IMR-90 (cell line): ENCODE results near the gene TNF. TPM values are rescaled to one million over a fixed set of nuclear protein-coding genes. Genes with fewer than 3 reads are reported as not detected.

ENCODE experiments used
- ATAC-seq: fragments of 200-7000 bp; cut with Tn5 transposase; 2 replicates; pipeline ENCODE4 v1.9.1; 2020; ENCODE audit warnings: low read depth, mild to moderate bottlenecking, moderate library complexity
- BruUV-seq: library from RNA; stranded (reverse); fragments of 400-500 nt; replicated peaks from 2 replicates; lab custom pipeline; 2021; lab: Mats Ljungman, UMichigan
- CTCF ChIA-PET: fragments of 300-600 bp; formaldehyde crosslinking; extraction: SDS; loops from one replicate; lab custom pipeline; 2021; ENCODE audit warnings: antibody characterized with exemption; lab: Yijun Ruan, JAX
- POLR2A ChIA-PET: fragments of 300-600 bp; sonication (Branson Sonifier 250); formaldehyde crosslinking; loops from one replicate; lab custom pipeline; 2022; ENCODE audit warnings: antibody characterized with exemption; ENCODE audit not compliant: unreplicated experiment; lab: Charles Lee
- DNase-seq: peaks from one replicate; pipeline ENCODE4 v3.0.0; 2013
- H2AFZ ChIP-seq: replicated peaks from 2 replicates; pipeline ENCODE3; 2013; ENCODE audit warnings: low read length, mild to moderate bottlenecking; ENCODE audit not compliant: poor library complexity
- H2AK5ac ChIP-seq: 2 replicates; pipeline ENCODE4 v1.6.1; 2013; ENCODE audit warnings: low read depth, low read length, inconsistent platforms
- H2AK9ac ChIP-seq: replicated peaks from 2 replicates; pipeline ENCODE3; 2013; ENCODE audit warnings: mild to moderate bottlenecking, low read depth, low read length, moderate library complexity; ENCODE audit not compliant: poor library complexity
- H2BK120ac ChIP-seq: 2 replicates; pipeline ENCODE4 v1.6.1; 2013; ENCODE audit warnings: low read depth, low read length, inconsistent platforms
- H2BK15ac ChIP-seq: 3 replicates; pipeline ENCODE4 v1.6.1; 2013; ENCODE audit warnings: low read depth, low read length, inconsistent platforms
- H2BK20ac ChIP-seq: 2 replicates; pipeline ENCODE4 v1.6.1; 2013; ENCODE audit warnings: low read depth, mild to moderate bottlenecking, inconsistent platforms, low read length, moderate library complexity
- H2BK5ac ChIP-seq: 2 replicates; pipeline ENCODE4 v1.6.1; 2013; ENCODE audit warnings: mild to moderate bottlenecking, low read depth, low read length, inconsistent platforms; ENCODE audit not compliant: poor library complexity, severe bottlenecking
- H3K14ac ChIP-seq: replicated peaks from 2 replicates; pipeline ENCODE4 v1.6.1; 2013; ENCODE audit warnings: low read depth, low read length, inconsistent platforms
- H3K18ac ChIP-seq: 2 replicates; pipeline ENCODE4 v1.6.1; 2013; ENCODE audit warnings: low read depth, low read length, control low read depth
- H3K23ac ChIP-seq: 2 replicates; pipeline ENCODE4 v1.6.1; 2013; ENCODE audit warnings: low read depth, low read length, inconsistent platforms
- H3K27ac ChIP-seq: 2 replicates; pipeline ENCODE4 v1.5.1; 2013; ENCODE audit warnings: mild to moderate bottlenecking, control low read depth, low read length; ENCODE audit not compliant: insufficient read depth
- H3K27me3 ChIP-seq: 2 replicates; pipeline ENCODE4 v1.6.1; 2013; ENCODE audit warnings: low read length; ENCODE audit not compliant: control insufficient read depth, insufficient read depth
- H3K36me3 ChIP-seq: 2 replicates; pipeline ENCODE4 v1.6.1; 2013; ENCODE audit warnings: low read length, mixed read lengths; ENCODE audit not compliant: control insufficient read depth, insufficient read depth
- H3K4ac ChIP-seq: 2 replicates; pipeline ENCODE4 v1.6.1; 2013; ENCODE audit warnings: low read depth, low read length, inconsistent platforms
- H3K4me1 ChIP-seq: 2 replicates; pipeline ENCODE4 v1.6.1; 2013; ENCODE audit warnings: low read length, mixed read lengths; ENCODE audit not compliant: control insufficient read depth, insufficient read depth
- H3K4me2 ChIP-seq: 2 replicates; pipeline ENCODE4 v1.6.1; 2013; ENCODE audit warnings: low read depth, mild to moderate bottlenecking, control low read depth, low read length, moderate library complexity
- H3K4me3 ChIP-seq: 2 replicates; pipeline ENCODE4 v1.5.1; 2013; ENCODE audit warnings: low read depth, mild to moderate bottlenecking, control low read depth, low read length, moderate library complexity; ENCODE audit not compliant: insufficient read depth
- H3K56ac ChIP-seq: 2 replicates; pipeline ENCODE4 v1.6.1; 2013; ENCODE audit warnings: low read length, inconsistent platforms; ENCODE audit not compliant: insufficient read depth; ENCODE audit errors: extremely low read depth
- H3K79me1 ChIP-seq, 2 experiments: 2 replicates each; pipeline ENCODE4 v1.6.1; 2013; ENCODE audit warnings: low read length in 2 of 2, inconsistent platforms in 1 of 2, low read depth in 1 of 2
- H3K9ac ChIP-seq: 2 replicates; pipeline ENCODE4 v1.6.1; 2013; ENCODE audit warnings: low read depth, low read length, control low read depth
- H3K9me1 ChIP-seq: 2 replicates; pipeline ENCODE4 v1.6.1; 2013; ENCODE audit warnings: low read length, inconsistent platforms; ENCODE audit not compliant: insufficient read depth
- H3K9me3 ChIP-seq: 2 replicates; pipeline ENCODE4 v1.6.1; 2013; ENCODE audit warnings: low read length; ENCODE audit not compliant: control insufficient read depth, insufficient read depth
- H4K20me1 ChIP-seq: 2 replicates; pipeline ENCODE4 v1.6.1; 2013; ENCODE audit warnings: low read length, inconsistent platforms; ENCODE audit not compliant: insufficient read depth
- H4K5ac ChIP-seq: 2 replicates; pipeline ENCODE4 v1.6.1; 2013; ENCODE audit warnings: mild to moderate bottlenecking, low read depth, low read length, control low read depth
- H4K8ac ChIP-seq, 2 experiments: 2 replicates each; pipeline ENCODE4 v1.6.1; 2013; ENCODE audit warnings: low read depth in 2 of 2, low read length in 2 of 2, control low read depth in 1 of 2, inconsistent platforms in 1 of 2
- H4K91ac ChIP-seq: 2 replicates; pipeline ENCODE4 v1.6.1; 2013; ENCODE audit warnings: low read depth, low read length, inconsistent platforms; ENCODE audit not compliant: insufficient read depth
- MAZ ChIP-seq: IDR thresholded peaks from 2 replicates; pipeline ENCODE4 v1.6.1; 2012; ENCODE audit warnings: low read depth, mild to moderate bottlenecking, low read length, improper control_type of control experiment, moderate library complexity, borderline replicate concordance
- SMC3 ChIP-seq: fragments of 150-350 bp; IDR thresholded peaks from 2 replicates; pipeline ENCODE4 v1.6.1; 2016; ENCODE audit warnings: low read depth, mild to moderate bottlenecking, antibody characterized with exemption, low read length, moderate library complexity
- WGBS, 2 experiments: methylation state at CpG; one replicate each; pipeline versions ENCODE4 v1.1.5 to v1.1.7; 2013; ENCODE audit warnings: missing lambda C conversion rate in 2 of 2; ENCODE audit not compliant: insufficient read length in 1 of 2; ENCODE audit errors: extremely low coverage in 2 of 2; 5-methylcytosine and 5-hydroxymethylcytosine counted together
- dilution Hi-C: fragments of 300-500 bp; cut with HindIII; formaldehyde crosslinking; loops from one replicate; pipeline ENCODE4 v1.14.3; 2018; ENCODE audit warnings: low sequenced_read_pairs; ENCODE audit not compliant: unreplicated experiment
- in situ Hi-C: fragments of 300-500 bp; cut with MboI; formaldehyde crosslinking; loops from 3 replicates; pipeline ENCODE4 v1.14.3; 2019; ENCODE audit warnings: low sequenced_read_pairs, inconsistent platforms, mixed read lengths
- intact Hi-C: fragments of 100-400 bp; cut with micrococcal nuclease; formaldehyde crosslinking; loops from 2 replicates; pipeline ENCODE4 v1.10.0; 2022
- polyA plus RNA-seq, 3 experiments: library from polyadenylated mRNA; depleted of rRNA; stranded (reverse); fragments of >200 nt; gene quantifications; 2 replicates each; pipeline ENCODE4 v1.2.3, GENCODE V29; 2012; ENCODE audit warnings: low replicate concordance in 1 of 3
- total RNA-seq: library from RNA; depleted of rRNA; stranded (reverse); fragments of >200 nt; gene quantifications from 2 replicates; pipeline ENCODE4 v1.2.3, GENCODE V29; 2012

TNF gene
- total and polyA plus RNA-seq, 2 of the 4 experiments (the other 2 are of a cell fraction), result not detected

DNA sequence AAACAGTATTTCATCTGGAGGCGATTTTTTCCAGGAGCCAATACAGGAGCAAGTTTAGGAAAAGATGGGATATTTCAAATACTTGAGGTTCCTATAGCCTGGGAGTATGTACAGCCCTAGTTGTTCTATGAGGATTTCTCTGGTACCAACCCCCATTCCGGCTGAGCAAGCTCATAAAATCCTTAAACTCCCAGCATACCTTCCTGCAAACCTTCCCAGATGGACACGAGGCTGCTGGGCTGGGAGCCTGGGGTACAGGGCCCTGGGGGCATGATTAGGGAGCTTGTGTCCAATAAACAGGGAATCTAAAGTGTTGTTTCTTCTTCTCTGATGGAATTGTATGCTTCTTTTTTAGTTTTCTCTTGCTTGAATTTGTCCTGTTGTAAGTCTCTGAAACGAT, 46.6 kb downstream of the TNF start:
- Histone ChIP-seq H2AFZ (no peak overlapping the region), H2BK120ac (no peak overlapping the region), H2BK5ac (peak overlapping the region; percentile 98), H3K4me1 (no peaks in the 10 kb centered on the region), H4K5ac (peak overlapping the region; percentile 65; the same call in 1 of the 2 replicates), H2BK20ac (no peak overlapping the region), H3K9ac (peak overlapping the region; percentile 100), H3K14ac (peak overlapping the region; percentile 100), H3K4me3 (peak overlapping the region; percentile 81), H3K18ac (no peak overlapping the region), H3K23ac (peak overlapping the region; percentile 99; the same call in 1 of the 2 replicates), H2AK9ac (peak overlapping the region; percentile 82), H3K4me2 (peak overlapping the region; percentile 98), H4K8ac (peak overlapping the region in 1 of 2 experiments; percentile 99; a peak in 2 of 4 replicates), H3K27me3 (no peaks in the 10 kb centered on the region), H4K20me1 (peaks cover 46% of the 10 kb centered on the region), H3K56ac (peak overlapping the region; percentile 97), H4K91ac (0 out of 2 replicates have a peak overlapping the region, but pooled peaks have one; percentile 98), H2BK15ac (no peak overlapping the region), H3K9me1 (peaks cover 6% of the 10 kb centered on the region), H2AK5ac (peak overlapping the region; percentile 97; the same call in 1 of the 2 replicates), H3K27ac (peak overlapping the region; percentile 99), H3K79me1 (peaks cover 15 to 49% of the 10 kb centered on the region in 2 experiments), H3K4ac (peak overlapping the region; percentile 98), H3K36me3 (peaks cover 41% of the 10 kb centered on the region), H3K9me3 (no peaks in the 10 kb centered on the region)
- in situ Hi-C loops (no loop called here), intact Hi-C loops (no loop called here), dilution Hi-C loops (no loop called here)
- no CpG with 5 or more reads among the region's 4 CpGs for WGBS, 2 experiments
- DNase-seq (no peak), ATAC-seq (no peak)
- TF ChIP-seq MAZ (no peak), SMC3 (no peak)
- ChIA-PET POLR2A (interaction anchor here (0.6 kb wide), 1 partner anchor 242 kb away, joined by 3 read pairs; no protein-coding TSS in a partner anchor), CTCF (interaction anchor here (1.3 kb wide), 1 partner anchor 16 kb away, joined by 4 read pairs; no protein-coding TSS in a partner anchor)
- BruUV-seq, result no TSS peak
